Measurements from ENCODE around the gene ENDOG.

DNA sequence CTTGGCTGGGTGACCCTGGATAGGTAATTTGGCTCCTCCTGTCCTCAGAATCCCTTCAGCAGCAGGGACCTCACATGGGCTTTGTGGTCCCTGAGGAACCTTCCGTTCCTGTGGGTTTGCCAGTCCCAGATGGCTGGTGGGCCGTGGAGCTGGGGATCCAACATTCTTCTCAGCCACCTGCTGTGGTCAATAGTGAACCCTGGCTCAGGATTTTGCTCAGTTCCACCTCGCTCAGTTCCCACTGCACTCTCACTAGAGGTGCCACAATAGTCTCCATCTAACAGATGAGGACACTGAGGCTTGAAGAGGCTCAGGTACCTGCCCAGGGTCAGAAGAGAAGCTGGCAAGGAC is 28.4 kb downstream of the ENDOG start:
- no peak for TF ChIP-seq CTCF (IDR thresholded peaks at IDR 0.05; ENCODE audit: poor library complexity)
- TF ChIP-seq EZH2 (IDR thresholded peaks at IDR 0.05; ENCODE audit: borderline replicate concordance): no peak
